Type B pancreatic cell (in vitro differentiated cells): ENCODE measurements around the gene SLC49A4. TPM values are rescaled to one million over a fixed set of nuclear protein-coding genes. Genes with fewer than 3 reads are reported as not detected.

ENCODE experiments used
- DNase-seq: peaks from one replicate; pipeline ENCODE4 v3.0.0; 2021; ENCODE audit warnings: mixed read lengths; ENCODE audit not compliant: unreplicated experiment; ENCODE audit errors: extremely low spot score
- H3K27ac Mint-ChIP-seq: 2 replicates; pipeline ENCODE4 v1.8.0; 2021; ENCODE audit warnings: mild to moderate bottlenecking, mixed read lengths
- H3K27me3 Mint-ChIP-seq: 2 replicates; pipeline ENCODE4 v1.8.0; 2021; ENCODE audit warnings: mixed read lengths
- H3K36me3 Mint-ChIP-seq: 2 replicates; pipeline ENCODE4 v1.8.0; 2021; ENCODE audit warnings: mixed read lengths
- H3K4me1 Mint-ChIP-seq: one replicate; pipeline ENCODE4 v1.8.0; 2021; ENCODE audit warnings: mixed read lengths; ENCODE audit not compliant: unreplicated experiment
- H3K4me3 Mint-ChIP-seq: 2 replicates; pipeline ENCODE4 v1.8.0; 2021; ENCODE audit warnings: mild to moderate bottlenecking, mixed read lengths
- H3K9me3 Mint-ChIP-seq: 2 replicates; pipeline ENCODE4 v1.8.0; 2021; ENCODE audit warnings: mixed read lengths
- CTCF ChIP-seq: fragments of 200-600 bp; sonication (generic); conservative IDR thresholded peaks from 2 replicates; pipeline ENCODE4 v1.5.0; 2021; ENCODE audit warnings: antibody characterized with exemption, mild to moderate bottlenecking
- total RNA-seq: library from RNA; stranded (reverse); gene quantifications from 2 replicates; pipeline ENCODE4 v1.2.1, GENCODE V29; 2021; ENCODE audit warnings: low replicate concordance

Gene SLC49A4
- total RNA-seq, 1 donor from 2014 or later: 19.4 TPM

- Mint-ChIP-seq H3K27me3 (no peaks in the 10 kb centered on the region), H3K27ac (no peak overlapping the region), H3K4me1 (peaks cover 6% of the 10 kb centered on the region)
These were observed 103.4 kb downstream of the SLC49A4 start for GRCh38 chr3:122898298-122898697.

GRCh38 chr3:122902326-122902725, 107.5 kb downstream of the SLC49A4 start:
- Mint-ChIP-seq H3K27me3 (no peaks in the 10 kb centered on the region), H3K9me3 (peaks cover 9% of the 10 kb centered on the region), H3K4me3 (no peak overlapping the region), H3K4me1 (no peaks in the 10 kb centered on the region), H3K27ac (no peak overlapping the region), H3K36me3 (no peaks in the 10 kb centered on the region)
- DNase-seq: no peak
- TF ChIP-seq CTCF: no peak

More at GRCh38 chr3:122898298-122898697, 103.4 kb downstream of the SLC49A4 start:
- Mint-ChIP-seq H3K9me3 (no peaks in the 10 kb centered on the region), H3K36me3 (no peaks in the 10 kb centered on the region), H3K4me3 (no peak overlapping the region)
- no peak for TF ChIP-seq CTCF
- no peak for DNase-seq

GRCh38 chr3:122903171-122903570, 108.3 kb downstream of the SLC49A4 start:
- no peak for DNase-seq
- H3K27me3 Mint-ChIP-seq: no peaks in the 10 kb centered on the region
- H3K27ac Mint-ChIP-seq: no peak overlapping the region
- H3K4me3 Mint-ChIP-seq: no peak overlapping the region
- peaks cover 9% of the 10 kb centered on the region for H3K9me3 Mint-ChIP-seq
- TF ChIP-seq CTCF: no peak
- no peaks in the 10 kb centered on the region for H3K4me1 Mint-ChIP-seq
- no peaks in the 10 kb centered on the region for H3K36me3 Mint-ChIP-seq

GRCh38 chr3:122907471-122907870, 112.6 kb downstream of the SLC49A4 start:
- H3K27ac Mint-ChIP-seq: no peak overlapping the region
- H3K9me3 Mint-ChIP-seq: peaks cover 9% of the 10 kb centered on the region
- H3K36me3 Mint-ChIP-seq: no peaks in the 10 kb centered on the region
- H3K4me1 Mint-ChIP-seq: no peaks in the 10 kb centered on the region
- no peaks in the 10 kb centered on the region for H3K27me3 Mint-ChIP-seq
- DNase-seq: no peak
- no peak for TF ChIP-seq CTCF
- H3K4me3 Mint-ChIP-seq: no peak overlapping the region

- Mint-ChIP-seq H3K36me3 (no peaks in the 10 kb centered on the region), H3K9me3 (peaks cover 9% of the 10 kb centered on the region), H3K4me1 (no peaks in the 10 kb centered on the region), H3K27ac (no peak overlapping the region), H3K4me3 (no peak overlapping the region), H3K27me3 (no peaks in the 10 kb centered on the region)
- TF ChIP-seq CTCF: no peak
- no peak for DNase-seq
These were observed 113.4 kb downstream of the SLC49A4 start for GRCh38 chr3:122908251-122908650.

- DNase-seq: no peak
- Mint-ChIP-seq H3K27me3 (peaks cover 14% of the 10 kb centered on the region), H3K4me1 (no peaks in the 10 kb centered on the region), H3K4me3 (no peak overlapping the region), H3K36me3 (no peaks in the 10 kb centered on the region), H3K9me3 (no peaks in the 10 kb centered on the region), H3K27ac (no peak overlapping the region)
- TF ChIP-seq CTCF: no peak
These were observed 117.0 kb downstream of the SLC49A4 start for GRCh38 chr3:122911901-122912300.
